Measurements from ENCODE around the gene ZFX.

The ZFX gene

DNA sequence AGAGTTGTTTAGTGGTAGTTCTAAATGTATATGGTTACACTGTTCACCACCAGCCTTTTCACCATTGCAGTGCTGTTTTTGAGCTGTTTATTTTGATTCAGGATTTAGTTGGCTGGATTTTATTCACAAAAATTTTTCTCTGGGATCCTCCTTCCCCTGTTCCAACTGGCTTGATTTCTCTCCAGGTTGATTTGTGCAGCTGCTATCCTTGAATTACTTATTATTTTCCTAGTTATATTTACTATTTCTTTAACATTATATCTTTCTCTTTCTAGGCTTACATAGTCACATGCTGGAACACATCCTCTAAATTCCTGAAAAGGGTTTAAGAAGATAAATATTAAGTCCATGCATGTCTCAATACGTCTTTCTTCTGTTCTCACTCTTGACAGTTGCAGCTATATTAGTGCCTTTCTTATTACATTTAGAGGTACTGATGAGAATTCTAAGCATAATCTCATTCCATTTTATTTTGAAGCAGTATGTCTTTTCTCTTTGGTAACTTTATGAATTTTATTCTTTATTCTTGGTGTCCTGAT lies 82.2 kb downstream of the ZFX start:
- FAIRE-seq = no peak
- DNase-seq (ENCODE audit: insufficient read length, low spot score) = no peak

DNA sequence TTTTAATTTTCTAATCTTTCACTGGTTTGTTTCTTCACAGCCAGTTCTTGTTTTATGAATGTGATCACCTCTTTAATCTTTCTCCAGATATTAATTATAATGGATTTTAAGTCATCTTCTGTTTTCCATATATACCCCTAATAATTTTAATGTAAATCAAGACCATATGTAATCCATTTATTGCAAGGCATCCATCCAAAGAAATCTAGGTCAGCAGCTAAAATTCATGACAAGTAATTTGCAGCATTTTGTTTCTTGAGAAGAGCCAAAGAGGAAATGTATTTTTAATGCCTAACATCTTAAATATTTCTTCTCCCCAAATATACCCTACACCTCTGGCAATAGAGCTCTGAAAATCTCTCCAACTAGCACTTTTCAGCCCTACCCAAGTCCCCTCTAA lies 83.3 kb downstream of the ZFX start:
- no peak for DNase-seq (ENCODE audit: insufficient read length, low spot score)
- no peak for FAIRE-seq

DNA sequence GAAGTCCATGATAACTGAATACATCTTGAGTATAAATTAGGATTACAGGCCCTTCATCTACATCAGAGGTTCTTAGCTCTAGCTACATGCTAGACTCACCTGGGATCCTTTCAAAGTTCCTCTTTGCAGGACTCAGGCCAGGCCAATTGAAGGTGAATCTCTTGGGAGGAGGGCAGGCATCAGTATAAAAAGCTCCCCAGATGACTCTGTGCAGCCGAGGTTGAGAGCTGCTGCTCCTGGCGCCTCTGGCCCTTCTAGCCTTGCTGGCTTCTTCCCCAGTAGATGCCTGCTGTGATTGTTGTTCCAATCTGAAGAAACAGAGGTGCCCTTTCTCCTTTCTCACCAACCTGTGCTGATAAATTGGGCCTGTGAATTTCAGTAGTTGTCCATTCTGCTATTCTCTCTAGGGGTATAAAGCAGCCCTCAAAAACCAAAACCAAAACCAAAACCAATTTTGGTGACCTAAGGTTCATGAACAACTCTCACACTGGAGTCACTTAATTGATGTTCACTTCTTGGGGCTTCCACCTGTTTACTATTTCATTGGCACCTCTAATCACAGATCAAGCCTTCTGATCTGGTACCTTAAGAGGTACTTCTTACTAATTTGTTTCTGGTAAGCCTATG lies 85.7 kb downstream of the ZFX start:
- DNase-seq (ENCODE audit: insufficient read length, low spot score) (no peak), FAIRE-seq (no peak)

DNA sequence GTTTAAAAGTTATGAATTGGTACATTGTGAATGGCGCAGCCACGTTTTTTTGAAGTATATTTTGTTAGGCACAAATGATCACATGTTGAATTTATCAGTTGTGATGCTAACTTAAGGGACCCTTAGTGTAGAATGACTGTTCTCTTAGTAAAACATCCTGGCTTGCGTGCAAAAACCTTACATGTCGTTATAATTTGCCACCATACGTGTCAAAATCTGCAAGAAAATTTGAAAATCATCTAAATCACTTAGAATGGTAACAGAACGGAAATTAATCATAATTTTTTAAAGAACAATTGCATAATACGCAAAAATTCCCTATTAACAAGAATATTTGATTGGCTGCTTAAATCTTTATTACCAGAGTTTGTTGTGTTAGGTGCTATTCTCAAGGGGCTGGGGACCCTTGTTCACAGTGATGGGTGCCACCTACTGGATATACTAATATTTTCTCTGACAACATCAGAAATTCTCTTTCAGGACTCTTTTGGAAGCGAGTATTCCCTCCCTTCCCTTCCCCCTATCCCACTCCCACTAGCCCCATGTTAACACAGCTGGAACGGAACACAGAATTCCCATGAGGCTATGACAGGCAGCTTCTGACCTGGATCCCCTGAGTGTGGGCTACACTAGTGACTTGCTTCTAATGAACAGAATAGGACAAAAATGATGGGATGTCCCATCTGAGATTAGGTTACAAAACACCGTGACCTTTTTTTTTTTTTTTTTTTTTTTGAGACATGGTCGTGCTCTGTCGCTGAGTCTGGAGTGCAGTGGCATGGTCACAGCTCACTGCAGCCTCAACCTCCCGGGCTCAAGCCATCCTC lies 92.5 kb downstream of the ZFX start:
- peak; percentile 59 for FAIRE-seq

DNA sequence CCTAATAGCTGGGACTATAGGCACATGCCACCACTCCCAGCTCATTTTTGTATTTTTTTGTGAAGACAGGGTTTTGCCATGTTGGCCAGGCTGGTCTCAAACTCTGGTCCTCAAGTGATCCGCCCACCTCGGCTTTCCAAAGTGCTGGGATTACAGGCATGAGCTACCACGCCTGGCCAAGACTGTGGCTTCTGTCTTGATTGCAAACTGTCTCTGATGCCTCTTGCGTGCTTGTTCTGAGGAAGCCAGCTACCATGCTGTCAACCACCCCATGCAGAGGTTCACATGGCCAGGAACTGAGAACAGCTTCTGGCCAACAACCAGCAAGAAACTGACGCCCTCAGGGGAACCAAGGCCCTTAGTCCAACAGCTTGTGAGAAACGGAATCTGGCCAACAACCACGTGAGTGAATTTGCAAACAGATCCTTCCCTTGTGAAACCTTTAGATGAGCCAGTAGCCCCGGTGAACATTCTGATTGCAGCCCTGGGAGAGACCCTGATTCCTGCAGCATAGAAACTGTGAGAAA lies 93.2 kb downstream of the ZFX start:
- no peak for FAIRE-seq

More for the DNA sequence above, 92.5 kb downstream of the ZFX start:
- DNase-seq (ENCODE audit: insufficient read length, low spot score) = peak; percentile 84

DNA sequence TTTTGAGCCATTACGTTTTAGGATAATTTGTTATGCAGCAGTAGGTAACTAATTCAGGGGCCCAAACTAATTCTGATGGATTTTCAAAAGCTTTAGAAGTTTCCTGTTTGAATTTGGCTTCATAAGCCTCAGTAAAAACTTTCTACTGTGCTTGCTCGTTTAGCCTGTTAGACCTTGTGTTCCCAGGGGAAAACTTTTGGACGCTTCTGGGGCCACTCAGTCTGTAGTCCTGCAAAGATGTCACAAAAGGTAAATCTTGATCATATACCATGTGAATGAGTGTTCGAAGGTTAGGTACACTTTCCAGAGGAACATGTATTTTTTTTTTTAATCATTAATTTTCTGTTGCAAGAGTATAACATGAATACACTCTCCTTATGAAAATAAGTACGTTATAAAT lies 93.7 kb downstream of the ZFX start:
- peak; percentile 44 for FAIRE-seq
- no peak for DNase-seq (ENCODE audit: insufficient read length, low spot score)

More for the DNA sequence above, 93.2 kb downstream of the ZFX start:
- no peak for DNase-seq (ENCODE audit: insufficient read length, low spot score)

DNA sequence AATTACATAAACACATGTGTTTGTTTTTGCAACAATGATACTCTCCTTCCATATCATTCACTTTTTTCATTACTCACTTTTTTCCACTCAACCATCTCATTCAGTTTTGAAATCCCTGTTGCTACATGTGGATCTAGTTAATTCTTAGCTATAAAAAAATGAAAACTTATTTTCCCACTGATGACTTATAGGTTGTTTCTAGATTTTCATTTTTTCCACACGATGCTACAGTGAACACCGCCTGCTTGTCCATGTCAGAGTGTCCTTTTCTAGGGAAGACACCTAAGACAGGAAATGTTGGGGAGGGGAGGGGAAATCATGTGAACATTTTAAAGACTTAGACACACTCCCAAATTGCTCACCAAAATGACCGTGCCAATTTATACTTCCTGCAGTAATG lies 94.2 kb downstream of the ZFX start:
- FAIRE-seq = no peak
- no peak for DNase-seq (ENCODE audit: insufficient read length, low spot score)

DNA sequence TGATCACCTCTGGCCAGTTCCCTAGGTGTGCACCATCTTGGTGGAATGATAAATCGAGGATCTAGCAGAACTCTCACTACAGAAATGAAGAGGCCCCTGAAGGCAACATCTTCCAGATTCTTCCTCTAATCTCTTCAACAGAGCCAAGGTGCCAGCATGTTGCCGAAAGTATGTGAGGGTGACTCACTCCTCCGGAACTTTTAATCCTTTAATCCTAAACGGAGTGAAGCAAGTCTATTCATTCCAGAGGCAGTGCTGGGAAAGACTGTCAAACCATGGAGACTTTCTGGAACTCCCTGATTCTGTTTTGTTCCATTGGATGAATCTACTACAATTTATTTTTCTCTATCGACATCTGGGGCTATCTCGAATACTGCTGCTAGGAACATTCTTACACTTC lies 95.7 kb downstream of the ZFX start:
- DNase-seq (ENCODE audit: insufficient read length, low spot score) (peak; percentile 76), FAIRE-seq (peak; percentile 92)

DNA sequence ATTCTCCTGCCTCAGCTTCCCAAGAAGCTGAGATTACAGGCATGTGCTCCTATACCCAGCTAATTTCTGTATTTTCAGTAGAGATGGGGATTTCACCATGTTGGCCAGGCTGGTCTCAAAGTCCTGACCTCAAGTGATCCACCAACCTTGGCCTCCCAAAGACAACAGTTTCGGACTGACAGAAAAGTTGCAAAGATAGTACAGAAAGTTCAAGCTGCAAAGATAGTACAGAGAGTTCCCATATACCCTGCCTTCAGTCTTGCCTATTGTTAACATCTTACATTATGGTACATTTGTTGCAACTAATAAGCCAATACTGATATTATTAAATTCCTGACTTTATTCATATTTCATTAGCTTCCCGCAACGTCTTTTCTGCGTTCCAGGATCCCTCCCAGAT lies 98.5 kb downstream of the ZFX start:
- DNase-seq (ENCODE audit: insufficient read length, low spot score) = no peak
- FAIRE-seq = peak; percentile 76

DNA sequence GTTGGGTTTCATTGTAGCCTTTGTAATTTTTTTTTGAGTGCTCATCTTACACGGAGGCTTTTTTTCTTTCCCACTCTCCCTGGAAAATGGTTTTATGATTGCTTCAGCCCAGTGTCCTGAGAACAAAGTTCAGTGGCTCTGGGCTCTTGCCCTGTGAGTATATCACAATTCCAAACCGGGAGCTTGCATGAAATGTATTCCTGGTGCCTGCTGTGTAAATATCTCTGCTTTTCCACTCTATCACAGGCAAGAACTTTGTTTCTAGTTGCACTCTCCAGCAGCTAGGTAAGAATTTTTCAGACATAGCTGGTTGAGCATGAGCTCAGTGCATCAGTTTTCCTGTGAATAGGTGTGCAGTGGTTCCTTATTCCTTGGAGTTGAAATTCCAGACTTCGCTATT lies 103.5 kb downstream of the ZFX start:
- no peak for DNase-seq (ENCODE audit: insufficient read length, low spot score)
- no peak for FAIRE-seq

DNA sequence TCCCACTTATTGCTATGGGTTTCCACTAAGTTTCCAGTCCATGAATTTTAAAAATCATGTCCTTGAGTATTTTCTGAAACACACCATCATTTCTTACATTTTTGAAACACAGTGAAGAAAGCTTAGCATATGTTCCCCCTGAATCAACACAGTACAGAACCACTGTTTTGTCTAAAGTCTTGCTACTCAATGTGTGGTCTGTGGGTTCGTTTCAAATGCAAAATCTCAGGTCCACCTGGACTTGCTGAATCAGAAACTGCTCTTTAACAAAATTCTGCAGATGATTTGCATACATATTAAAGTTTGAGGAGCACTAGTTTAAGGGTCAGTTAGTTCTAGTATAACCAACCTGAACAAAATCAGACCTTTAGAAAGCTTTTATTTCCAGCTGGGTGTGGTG lies 103.9 kb downstream of the ZFX start:
- no peak for DNase-seq (ENCODE audit: insufficient read length, low spot score)
- peak; percentile 23 for FAIRE-seq

DNA sequence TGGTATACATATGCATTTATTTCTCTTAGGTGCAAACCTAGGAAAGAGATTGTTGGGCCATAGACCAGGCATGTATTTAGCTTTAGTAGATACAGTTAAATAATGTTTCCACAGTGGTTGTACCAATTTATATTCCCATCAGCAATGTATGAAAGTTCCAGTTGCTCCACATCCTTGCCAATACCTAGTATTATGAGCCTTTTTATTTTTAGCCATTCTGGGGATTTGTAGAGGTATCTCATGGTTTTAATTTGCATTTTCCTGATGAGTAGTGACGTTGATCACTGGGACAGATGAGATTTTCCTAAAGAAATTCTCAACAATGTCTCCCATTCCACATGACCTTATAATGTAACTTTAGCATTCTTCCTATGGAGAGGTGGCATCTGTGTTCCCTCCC lies 107.5 kb downstream of the ZFX start:
- DNase-seq (ENCODE audit: insufficient read length, low spot score) (no peak), FAIRE-seq (no peak)

DNA sequence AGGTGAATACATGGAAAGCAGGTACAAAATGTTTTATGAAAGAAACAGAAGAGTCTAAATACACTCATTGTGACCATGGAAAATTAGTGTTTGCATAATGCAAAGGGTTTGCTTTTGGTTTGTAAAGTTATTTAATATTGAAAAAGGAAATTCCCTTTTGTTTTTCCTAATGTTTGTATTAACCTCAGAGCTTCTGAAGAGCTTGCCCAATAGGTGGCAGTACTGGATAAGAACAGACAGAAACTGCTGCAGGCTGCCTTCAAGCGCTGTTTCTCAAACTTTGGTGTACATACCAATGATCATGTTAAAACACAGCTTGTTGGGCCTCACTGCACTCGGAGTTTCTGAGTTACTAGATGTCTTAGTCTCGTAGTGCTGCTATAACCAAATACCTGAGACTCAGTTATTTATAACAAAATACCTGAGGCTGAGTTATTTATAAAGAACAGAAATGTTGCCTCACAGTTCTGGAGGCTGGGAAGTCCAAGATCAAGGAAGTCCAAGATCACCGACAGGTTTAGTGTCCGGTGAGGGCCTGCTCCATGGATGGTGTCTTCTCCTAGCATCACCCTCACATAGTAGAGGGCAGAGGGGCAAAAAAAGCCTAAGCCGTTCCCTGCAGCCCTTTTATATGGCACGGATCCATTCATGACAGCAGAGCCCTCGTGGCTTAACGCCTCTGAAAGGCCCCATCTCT lies 110.2 kb downstream of the ZFX start:
- FAIRE-seq (peak; percentile 55), DNase-seq (ENCODE audit: insufficient read length, low spot score) (peak; percentile 70)

DNA sequence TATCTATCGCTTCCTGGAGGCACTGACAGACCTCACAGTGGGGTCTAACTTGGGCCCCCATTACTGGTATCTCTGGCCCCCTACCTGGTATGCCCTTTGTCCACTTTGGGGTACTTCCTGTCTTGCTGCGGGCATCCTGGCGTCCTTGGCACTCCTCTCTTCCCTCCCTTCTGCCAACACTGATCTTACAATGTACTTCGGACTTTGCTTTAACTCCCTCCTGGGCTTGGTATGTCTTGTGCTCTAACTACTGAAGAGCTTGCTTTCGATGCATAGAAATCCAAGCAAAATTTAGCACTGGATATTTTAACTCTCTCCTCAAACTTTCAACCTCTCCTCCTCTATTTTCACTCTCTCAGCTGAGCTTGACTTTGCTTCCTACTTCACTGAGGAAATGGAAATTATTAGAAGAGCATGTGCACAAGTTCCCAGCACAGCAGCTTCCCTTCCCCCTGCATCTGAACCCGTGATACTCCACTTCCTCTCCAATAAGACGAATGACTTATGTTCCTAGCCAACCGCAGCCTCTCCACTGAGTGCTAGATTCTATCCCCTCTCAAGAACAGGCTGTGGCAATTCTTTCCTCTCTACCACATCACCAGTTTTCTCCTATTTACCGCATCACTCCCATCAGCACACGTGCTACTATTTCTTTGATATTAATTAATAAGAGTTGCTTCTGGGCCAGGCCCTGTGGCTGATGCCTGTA lies 111.5 kb downstream of the ZFX start:
- no peak for DNase-seq (ENCODE audit: insufficient read length, low spot score)
- FAIRE-seq = peak; percentile 65

DNA sequence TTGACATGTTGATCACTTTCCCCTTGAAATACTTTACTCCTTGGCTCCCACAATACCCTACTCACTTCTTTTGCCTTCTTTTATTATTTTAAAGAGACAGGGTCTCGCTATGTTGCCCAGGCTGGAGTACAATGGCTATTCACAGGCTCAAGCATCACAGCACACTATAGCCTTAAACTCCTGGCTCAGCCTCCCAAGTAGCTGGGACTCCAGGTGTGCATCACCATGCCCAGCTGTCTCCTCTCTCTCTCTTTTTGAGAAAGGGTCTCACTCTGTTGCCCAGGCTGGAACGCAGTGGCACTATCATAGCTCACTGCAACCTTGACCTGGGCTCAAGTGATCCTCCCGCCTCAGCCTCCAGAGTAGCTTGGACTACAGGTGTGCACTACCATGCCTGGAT lies 112.8 kb downstream of the ZFX start:
- FAIRE-seq (no peak), DNase-seq (ENCODE audit: insufficient read length, low spot score) (no peak)

DNA sequence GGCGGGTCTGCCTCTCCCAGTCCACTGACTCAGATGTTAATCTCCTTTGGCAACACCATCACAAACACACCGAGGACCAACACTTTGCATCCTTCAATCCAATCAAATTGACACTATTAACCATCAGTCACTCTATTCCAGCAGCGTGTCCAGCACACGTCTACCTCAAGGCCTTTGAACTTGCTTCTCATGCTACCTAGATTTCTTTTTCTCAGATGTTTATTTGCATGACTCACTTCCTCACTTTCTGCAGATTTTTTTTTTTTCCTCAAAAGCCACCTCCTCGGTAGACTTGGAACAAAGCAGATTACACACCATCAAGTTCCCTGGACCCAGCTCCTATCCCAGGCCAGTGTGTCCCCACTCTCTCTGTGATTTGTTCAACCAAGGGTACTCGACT lies 114.9 kb downstream of the ZFX start:
- no peak for DNase-seq (ENCODE audit: insufficient read length, low spot score)
- peak; percentile 26 for FAIRE-seq
